Activated CD4-positive, alpha-beta T cell treated with anti-CD3 and anti-CD28 coated beads for 4 hours (primary cell): ENCODE data around the gene RIMS4.

ENCODE experiments used
- DNase-seq, 2 donors: peaks; one replicate each; pipeline ENCODE4 v3.0.0-alpha.2; 2020

The RIMS4 gene

DNA sequence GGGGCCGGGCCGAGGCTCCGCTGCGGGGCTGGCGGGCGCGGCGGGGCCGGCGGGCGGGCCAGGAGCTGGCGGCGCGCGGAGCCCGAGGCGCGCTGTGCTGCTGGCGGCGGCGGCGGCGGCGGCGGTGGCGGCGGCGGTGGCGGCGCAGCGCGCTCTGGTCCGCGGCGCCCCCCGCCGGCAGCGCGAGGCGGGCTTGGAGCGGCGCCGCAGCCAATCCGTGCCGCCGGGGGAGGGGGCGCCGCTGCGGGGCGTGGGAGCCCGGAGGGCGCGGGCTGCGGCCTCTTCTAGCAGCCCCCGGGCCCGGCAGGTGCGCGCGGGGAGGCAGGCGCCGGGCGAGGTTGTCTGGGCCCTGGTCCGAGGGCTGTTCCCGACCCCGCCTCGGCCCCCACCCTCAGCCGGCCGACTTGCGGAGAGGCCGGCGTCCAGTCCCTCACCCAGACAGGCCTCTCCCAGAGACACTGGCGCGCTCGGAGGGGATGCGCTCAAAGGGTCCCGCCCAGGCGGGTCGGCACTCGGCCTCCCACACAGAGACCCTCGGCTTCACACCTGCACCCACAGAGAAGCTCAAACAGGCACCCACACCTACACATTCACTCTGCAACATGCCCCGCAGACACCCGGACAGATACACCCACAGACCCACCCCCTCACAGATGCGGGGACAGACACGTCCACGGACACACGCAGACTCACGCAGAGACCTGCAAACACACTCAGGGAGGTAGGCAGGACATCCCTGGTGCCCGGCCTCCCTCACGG, at the start of gene RIMS4:
Gene RIMS4 (minus strand): TSS at position 156 of the 759 bp plus-strand sequence. CDS start 275 bp downstream, outside the sequence.
- no peak for DNase-seq

DNA sequence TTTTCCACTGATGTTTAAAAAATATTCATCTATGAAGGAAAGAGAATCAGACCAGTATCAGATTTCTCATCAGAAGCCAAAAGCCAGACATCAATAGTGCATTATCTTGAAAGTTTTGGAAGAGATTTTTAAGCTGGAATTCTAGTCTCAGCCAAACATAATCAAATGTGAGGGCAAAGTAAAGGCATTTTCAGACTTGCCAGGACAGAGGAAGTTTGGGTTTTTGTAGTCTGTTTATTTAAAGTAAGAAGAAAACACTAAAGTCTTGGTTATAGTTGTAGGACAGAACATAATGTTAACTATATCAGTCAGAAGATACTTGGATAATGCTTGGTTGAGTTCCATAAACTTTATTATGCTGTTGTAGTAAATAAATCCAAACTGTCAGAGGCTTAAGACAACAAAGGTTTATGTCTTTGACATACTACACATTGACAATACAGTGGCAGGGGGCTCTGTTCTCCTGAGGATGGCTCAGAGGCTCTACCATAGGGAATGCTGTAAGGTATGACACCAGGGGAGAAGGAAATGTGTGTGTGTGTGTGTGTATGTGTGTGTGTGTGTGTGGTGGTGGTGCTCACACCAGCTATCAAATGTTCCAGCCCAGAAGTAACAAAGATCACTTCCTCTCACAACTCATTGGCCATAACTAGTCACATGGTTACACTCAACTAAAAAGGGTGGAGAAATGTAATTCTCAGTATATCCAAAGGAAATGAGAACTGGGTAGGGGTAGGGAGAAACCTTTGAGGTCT, 48.4 kb upstream of the RIMS4 start:
- no peak for DNase-seq

DNA sequence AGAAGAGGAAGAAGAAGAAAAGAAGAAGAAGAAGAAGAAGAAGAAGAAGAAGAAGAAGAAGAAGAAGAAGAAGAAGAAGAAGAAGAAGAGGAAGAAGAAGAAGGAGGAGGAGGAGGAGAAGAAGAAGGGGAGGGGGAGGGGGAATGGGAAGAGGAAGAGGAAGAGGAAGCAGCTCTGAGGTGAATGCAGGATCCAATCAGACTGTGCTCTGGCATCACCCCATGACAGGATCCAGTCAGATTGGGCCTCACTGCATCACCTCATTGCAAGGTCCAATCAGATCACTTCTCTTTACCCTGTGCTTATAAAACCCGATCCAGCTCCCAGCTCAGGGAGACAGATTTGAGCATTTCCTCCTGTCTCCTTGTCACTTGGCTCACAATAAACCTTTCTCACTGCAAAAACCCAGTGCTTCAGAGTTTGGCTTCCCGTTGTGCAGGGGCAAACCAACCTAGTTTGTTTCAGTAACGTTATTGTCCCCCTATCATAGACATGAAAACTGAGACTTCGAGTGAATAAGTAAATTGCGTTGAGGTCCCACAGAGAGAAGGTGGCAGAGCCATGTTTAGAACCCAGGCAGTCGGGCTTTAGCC, 46.6 kb upstream of the RIMS4 start:
- DNase-seq: no peak

GRCh38 chr20:44856442-44856841, 46.1 kb upstream of the RIMS4 start:
- DNase-seq: no peak

- DNase-seq: no peak
Measured at GRCh38 chr20:44851545-44851944, 41.2 kb upstream of the RIMS4 start.

GRCh38 chr20:44850837-44851236, 40.5 kb upstream of the RIMS4 start:
- no peak for DNase-seq

GRCh38 chr20:44850272-44850671, 39.9 kb upstream of the RIMS4 start:
- no peak for DNase-seq

GRCh38 chr20:44849703-44850102, 39.4 kb upstream of the RIMS4 start:
- DNase-seq: no peak

DNA sequence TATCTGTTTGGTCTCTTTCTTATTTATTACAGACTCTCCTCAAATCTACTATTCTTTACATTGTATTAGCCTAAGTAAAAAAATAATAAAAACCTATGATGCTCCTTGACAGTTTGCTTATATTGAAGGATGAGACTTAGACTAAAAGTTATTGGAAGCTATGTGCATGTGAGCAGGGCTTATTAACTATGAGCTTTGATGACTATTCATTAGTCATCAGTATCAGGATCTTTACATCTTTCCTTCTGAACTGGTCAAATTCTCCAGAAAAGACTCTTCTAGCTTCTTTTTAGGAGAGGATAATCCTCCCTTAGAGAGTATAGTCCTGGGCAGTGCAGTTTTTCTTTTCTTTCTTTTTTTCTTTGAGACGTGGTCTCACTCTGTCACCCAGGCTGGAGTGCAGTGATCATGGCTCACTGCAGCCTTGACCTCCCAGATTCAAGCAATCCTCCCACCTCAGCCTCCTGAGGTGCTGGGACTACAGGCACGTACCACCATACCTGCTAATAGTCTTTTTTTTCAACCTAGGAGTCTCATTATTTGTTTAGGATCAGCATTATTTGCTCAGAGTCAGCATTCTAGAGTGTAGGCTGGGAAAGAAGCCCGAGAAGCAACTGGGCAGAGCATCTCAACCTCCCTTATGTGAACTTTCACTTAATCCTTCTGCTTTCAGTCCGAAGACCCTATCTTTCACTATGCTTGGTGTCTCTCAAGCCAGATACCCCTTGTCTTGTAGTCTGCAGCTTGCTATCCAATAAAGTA, 38.1 kb upstream of the RIMS4 start:
- DNase-seq: no peak

- no peak for DNase-seq
Measured at GRCh38 chr20:44843876-44844275, 33.5 kb upstream of the RIMS4 start.

- DNase-seq: no peak
Measured at GRCh38 chr20:44841955-44842354, 31.6 kb upstream of the RIMS4 start.

DNA sequence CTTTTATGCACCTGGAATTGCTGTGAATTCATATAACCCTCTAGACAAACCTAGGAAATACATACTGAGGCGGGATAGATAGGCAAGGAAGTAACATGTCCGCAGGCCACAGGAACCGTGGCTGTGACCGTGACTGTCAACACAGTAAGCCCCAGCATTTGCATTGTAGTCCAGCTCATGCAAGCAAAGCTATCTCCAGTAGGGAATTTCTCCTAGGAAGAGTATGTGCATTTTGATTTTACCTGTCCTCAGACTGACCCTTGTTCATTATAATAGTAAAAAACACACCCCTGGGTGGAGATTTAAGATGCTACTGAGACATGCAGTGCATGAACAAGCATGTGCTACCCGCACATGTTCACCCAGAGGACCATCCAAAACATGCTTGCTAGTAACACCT, 30.5 kb upstream of the RIMS4 start:
- no peak for DNase-seq

DNA sequence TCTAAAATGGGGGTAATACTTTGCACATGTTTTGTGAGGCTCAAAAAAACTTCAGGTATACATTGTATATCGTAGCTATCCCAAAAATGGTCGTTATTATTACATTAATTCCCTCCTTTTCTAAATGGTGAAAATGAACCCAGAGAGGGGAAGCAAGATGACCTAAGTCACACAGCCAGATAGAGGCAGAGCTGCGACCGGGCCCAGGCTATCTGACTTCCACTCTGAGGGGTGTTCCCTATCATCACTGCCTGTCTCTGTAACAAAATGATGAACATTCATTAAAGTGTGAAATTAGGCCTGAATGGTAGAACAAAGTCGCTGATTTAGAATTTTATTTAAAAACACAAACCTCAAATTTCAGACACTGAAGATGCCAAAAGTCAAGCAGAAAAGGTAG, 29.1 kb upstream of the RIMS4 start:
- DNase-seq: no peak

DNA sequence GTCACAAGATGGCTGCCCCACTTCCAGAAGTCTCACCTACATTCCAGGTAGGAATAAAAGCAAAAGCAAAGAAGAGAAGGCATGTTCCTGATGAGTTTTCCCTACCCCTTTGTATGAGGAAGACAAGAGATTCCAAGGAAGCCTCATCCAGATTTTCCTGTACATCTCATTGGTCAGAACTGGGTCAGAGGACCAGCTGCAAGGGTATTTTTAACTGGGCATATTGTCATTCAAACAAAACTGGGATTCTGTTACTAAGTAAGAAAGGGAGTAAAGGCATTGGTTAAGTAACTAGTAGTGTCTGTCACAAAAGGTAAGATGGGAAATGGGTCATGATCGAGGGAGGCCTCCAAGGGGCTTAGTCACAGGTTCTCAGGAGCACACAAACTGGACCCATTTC, 28.2 kb upstream of the RIMS4 start:
- DNase-seq: no peak

DNA sequence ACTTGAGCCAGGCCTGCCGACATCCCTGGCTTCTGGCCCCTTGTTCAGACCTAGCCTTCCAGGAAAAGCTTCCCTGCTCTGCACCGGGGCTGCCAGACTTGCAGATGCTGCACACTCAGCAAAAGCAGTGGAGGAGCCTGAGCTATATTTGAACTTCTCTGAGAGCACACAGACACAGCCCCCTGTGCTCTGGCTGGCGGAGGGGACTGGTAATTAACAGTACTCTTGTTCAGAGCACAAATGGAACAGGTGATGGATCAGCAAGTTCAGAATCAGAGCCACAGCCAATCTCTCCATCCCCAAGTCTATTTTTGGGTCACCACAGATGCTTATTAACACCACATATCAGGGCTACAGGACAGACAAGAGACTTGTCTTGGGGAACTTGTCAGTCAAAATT, 27.6 kb upstream of the RIMS4 start:
- DNase-seq: no peak

- no peak for DNase-seq
Measured at GRCh38 chr20:44836601-44837120, 26.3 kb upstream of the RIMS4 start.

- no peak for DNase-seq
Measured at GRCh38 chr20:44835661-44836221, 25.4 kb upstream of the RIMS4 start.

DNA sequence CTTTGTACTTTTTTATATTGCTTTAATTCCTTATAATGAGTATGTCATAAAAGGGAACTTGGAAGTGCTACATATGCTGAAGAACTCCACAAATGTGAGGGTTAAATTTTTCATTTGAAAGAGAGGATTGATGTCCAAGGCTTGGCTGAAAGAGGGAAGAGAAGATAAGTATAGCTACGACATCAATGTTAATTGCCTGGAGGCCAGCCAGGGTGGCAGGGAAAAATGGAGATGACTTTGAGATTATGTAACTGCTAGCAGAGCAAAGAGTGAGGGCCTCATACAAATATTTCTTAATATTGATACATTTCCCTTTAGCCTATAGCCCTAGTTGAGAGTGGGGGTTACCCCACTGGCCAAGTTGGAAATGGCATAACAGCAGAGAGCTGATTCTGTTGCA, 24.8 kb upstream of the RIMS4 start:
- DNase-seq: no peak

GRCh38 chr20:44834693-44835092, 24.3 kb upstream of the RIMS4 start:
- DNase-seq: no peak

DNA sequence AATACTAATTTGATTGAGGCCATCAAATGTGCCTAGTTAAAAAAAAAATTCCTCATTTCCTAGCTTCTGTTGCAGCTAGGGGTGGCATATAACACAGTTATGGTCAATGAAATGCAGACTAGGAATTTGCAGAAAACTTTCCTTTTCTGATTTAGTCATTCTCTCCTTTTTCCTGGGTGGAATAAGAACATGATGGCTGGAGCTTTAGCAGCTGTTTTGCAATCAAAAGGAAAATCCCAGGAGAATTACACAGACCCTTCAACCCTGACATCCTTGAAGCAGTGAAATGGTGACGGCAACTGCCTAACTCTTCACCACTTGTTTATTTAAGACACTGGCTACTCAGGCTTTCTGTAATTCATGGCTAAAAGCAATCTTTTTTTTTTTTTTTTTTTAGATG, 23.1 kb upstream of the RIMS4 start:
- no peak for DNase-seq

- DNase-seq: no peak
Measured at GRCh38 chr20:44832724-44833123, 22.4 kb upstream of the RIMS4 start.

GRCh38 chr20:44830995-44831394, 20.6 kb upstream of the RIMS4 start:
- DNase-seq: no peak

DNA sequence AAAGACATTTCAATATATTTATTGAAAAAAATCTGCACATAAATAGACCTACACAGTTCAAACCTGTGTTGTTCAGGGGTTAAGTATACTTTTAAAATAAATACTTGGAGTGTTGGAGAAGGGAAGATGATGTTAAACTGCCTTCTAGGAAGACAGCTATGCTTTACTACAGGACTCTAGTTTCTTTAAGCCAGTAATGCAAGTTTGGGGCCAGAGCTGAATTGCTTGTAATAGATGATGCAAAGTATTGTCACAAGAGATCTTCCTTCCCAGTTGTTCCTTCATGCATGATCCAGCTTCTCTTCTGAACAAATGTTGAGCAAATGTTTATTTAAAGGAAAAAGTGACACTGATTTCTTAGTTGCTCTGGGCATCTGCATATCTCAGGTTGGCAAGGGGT, 20.2 kb upstream of the RIMS4 start:
- DNase-seq: no peak
